GM19043 (cell line): ENCODE measurements around the gene CYB5R4.
"Not testable (repeated sequence)": the region's sequence is repeated elsewhere in the genome, so short reads cannot be mapped to it uniquely, and the experiment has no call there.

Experiments
- ATAC-seq: cut with Tn5 transposase; IDR thresholded peaks from one replicate; pipeline ENCODE4 v1.9.1; 2021; ENCODE audit warnings: low read depth; ENCODE audit not compliant: unreplicated experiment

The CYB5R4 gene

GRCh38 chr6:83860782-83861495 lies 1.4 kb downstream of the CYB5R4 start:
- ATAC-seq = no peak

- ATAC-seq = no peak
These were observed 3.4 kb downstream of the CYB5R4 start for GRCh38 chr6:83862776-83863471.

GRCh38 chr6:83867043-83867442 lies 7.6 kb downstream of the CYB5R4 start:
- ATAC-seq = no peak

- ATAC-seq = no peak
These were observed 8.2 kb downstream of the CYB5R4 start for GRCh38 chr6:83867527-83868161.

- no peak for ATAC-seq
These were observed 9.2 kb downstream of the CYB5R4 start for GRCh38 chr6:83868639-83869038.

- ATAC-seq = no peak
These were observed 11.2 kb downstream of the CYB5R4 start for GRCh38 chr6:83870649-83871048.

GRCh38 chr6:83872386-83873118 lies 13.1 kb downstream of the CYB5R4 start:
- no peak for ATAC-seq

- no peak for ATAC-seq
These were observed 14.4 kb downstream of the CYB5R4 start for GRCh38 chr6:83873869-83874268.

- no peak for ATAC-seq
These were observed 16.4 kb downstream of the CYB5R4 start for GRCh38 chr6:83875843-83876242.

- ATAC-seq = no peak
These were observed 19.6 kb downstream of the CYB5R4 start for GRCh38 chr6:83878902-83879644.

GRCh38 chr6:83879746-83880145 lies 20.3 kb downstream of the CYB5R4 start:
- ATAC-seq = no peak

- no peak for ATAC-seq
These were observed 23.8 kb downstream of the CYB5R4 start for GRCh38 chr6:83883240-83883639.

- ATAC-seq = peak; percentile 86
These were observed 25.0 kb downstream of the CYB5R4 start for GRCh38 chr6:83884523-83884922.

GRCh38 chr6:83885984-83886383 lies 26.5 kb downstream of the CYB5R4 start:
- no peak for ATAC-seq

- ATAC-seq = no peak
These were observed 30.1 kb downstream of the CYB5R4 start for GRCh38 chr6:83889621-83890020.

GRCh38 chr6:83890520-83890919 lies 31.0 kb downstream of the CYB5R4 start:
- no peak for ATAC-seq

GRCh38 chr6:83891586-83891985 lies 32.1 kb downstream of the CYB5R4 start:
- no peak for ATAC-seq

- no peak for ATAC-seq
These were observed 33.5 kb downstream of the CYB5R4 start for GRCh38 chr6:83893024-83893423.

GRCh38 chr6:83897094-83897493 lies 37.6 kb downstream of the CYB5R4 start:
- ATAC-seq = not testable (repeated sequence)

GRCh38 chr6:83901624-83902023 lies 42.1 kb downstream of the CYB5R4 start:
- ATAC-seq = no peak
